Urinary bladder (tissue), 4 donors: ENCODE results near the gene APOH. TPM values are rescaled to one million over a fixed set of nuclear protein-coding genes. Genes with fewer than 3 reads are reported as not detected.

Experiments
- DNase-seq: peaks from one replicate; pipeline ENCODE4 v3.0.0-alpha.2; 2015; ENCODE audit errors: extremely low spot score
- H3K27ac ChIP-seq: one replicate; pipeline ENCODE4 v1.5.1; 2013; ENCODE audit warnings: low read depth, mild to moderate bottlenecking, moderate library complexity
- H3K36me3 ChIP-seq: one replicate; pipeline ENCODE4 v1.6.1; 2013; ENCODE audit warnings: mild to moderate bottlenecking, moderate library complexity; ENCODE audit not compliant: insufficient read depth
- H3K4me1 ChIP-seq: one replicate; pipeline ENCODE4 v1.6.1; 2013; ENCODE audit warnings: mild to moderate bottlenecking, moderate library complexity; ENCODE audit not compliant: insufficient read depth
- H3K4me3 ChIP-seq: one replicate; pipeline ENCODE4 v1.5.1; 2013; ENCODE audit warnings: low read depth, low read length
- WGBS: extraction: QIAGEN DNeasy Blood & Tissue Kit; methylation state at CpG from one replicate; pipeline ENCODE4 v1.1.7; 2013; 5-methylcytosine and 5-hydroxymethylcytosine counted together
- polyA plus RNA-seq: library from polyadenylated mRNA; stranded (reverse); fragments of 200-250 nt; gene quantifications from one replicate; pipeline ENCODE4 v1.2.3, GENCODE V29; 2013
- total RNA-seq: library from RNA; depleted of rRNA; stranded (reverse); fragments of >200 nt; gene quantifications from one replicate; pipeline ENCODE4 v1.2.3, GENCODE V29; 2014
- donor health status: healthy with polysubstance abuse.
- donor health status: healthy.

Gene APOH
- total and polyA plus RNA-seq, 2 donors = 3.3 TPM; not detected in 1

DNA sequence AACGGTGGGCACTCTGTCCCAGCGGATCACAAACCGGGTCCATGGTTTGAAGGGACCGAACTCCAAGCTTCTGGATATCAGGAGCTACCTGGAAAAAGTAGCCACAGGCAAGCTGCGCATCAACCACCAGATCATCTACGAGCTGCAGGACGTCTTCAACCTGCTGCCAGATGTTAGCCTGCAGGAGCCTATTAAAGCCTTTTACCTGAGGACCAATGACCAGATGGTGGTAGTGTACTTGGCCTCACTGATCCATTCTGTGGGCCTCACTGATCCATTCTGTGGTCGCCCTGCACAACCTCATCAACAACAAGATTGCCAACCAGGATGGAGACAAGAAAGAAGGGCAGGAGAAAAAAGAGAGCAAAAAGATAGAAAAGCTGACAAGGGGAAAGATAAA is 31.0 kb downstream of the APOH start:
- DNase-seq = no peak
- H3K36me3 ChIP-seq = no peaks in the 10 kb centered on the region
- H3K4me1 ChIP-seq = no peaks in the 10 kb centered on the region
- H3K4me3 ChIP-seq = no peak overlapping the region
- 97% methylated on average over 8 of the region's 8 CpGs for WGBS
- no peak overlapping the region for H3K27ac ChIP-seq

- no peak overlapping the region for H3K27ac ChIP-seq
- WGBS = 2% methylated on average over 10 of the region's 10 CpGs
- no peaks in the 10 kb centered on the region for H3K36me3 ChIP-seq
- DNase-seq = no peak
- no peaks in the 10 kb centered on the region for H3K4me1 ChIP-seq
- peak overlapping the region; percentile 64 for H3K4me3 ChIP-seq
Observed at GRCh38 chr17:66192378-66192687, 36.9 kb downstream of the APOH start.

- DNase-seq = peak; percentile 43
- peak within 1 kb of the TSS; percentile 64 for H3K4me3 ChIP-seq
- H3K36me3 ChIP-seq = no peaks in the 10 kb centered on the region
- under 1% methylated on average over 83 of the region's 83 CpGs for WGBS
- peak within 1 kb of the TSS; percentile 42 for H3K27ac ChIP-seq
- H3K4me1 ChIP-seq = no peaks in the 10 kb centered on the region
Observed at GRCh38 chr17:66191593-66192377, 37.4 kb downstream of the APOH start, which contains the start of gene CEP112. Gene CEP112 (minus strand): TSS chr17:66192133.

DNA sequence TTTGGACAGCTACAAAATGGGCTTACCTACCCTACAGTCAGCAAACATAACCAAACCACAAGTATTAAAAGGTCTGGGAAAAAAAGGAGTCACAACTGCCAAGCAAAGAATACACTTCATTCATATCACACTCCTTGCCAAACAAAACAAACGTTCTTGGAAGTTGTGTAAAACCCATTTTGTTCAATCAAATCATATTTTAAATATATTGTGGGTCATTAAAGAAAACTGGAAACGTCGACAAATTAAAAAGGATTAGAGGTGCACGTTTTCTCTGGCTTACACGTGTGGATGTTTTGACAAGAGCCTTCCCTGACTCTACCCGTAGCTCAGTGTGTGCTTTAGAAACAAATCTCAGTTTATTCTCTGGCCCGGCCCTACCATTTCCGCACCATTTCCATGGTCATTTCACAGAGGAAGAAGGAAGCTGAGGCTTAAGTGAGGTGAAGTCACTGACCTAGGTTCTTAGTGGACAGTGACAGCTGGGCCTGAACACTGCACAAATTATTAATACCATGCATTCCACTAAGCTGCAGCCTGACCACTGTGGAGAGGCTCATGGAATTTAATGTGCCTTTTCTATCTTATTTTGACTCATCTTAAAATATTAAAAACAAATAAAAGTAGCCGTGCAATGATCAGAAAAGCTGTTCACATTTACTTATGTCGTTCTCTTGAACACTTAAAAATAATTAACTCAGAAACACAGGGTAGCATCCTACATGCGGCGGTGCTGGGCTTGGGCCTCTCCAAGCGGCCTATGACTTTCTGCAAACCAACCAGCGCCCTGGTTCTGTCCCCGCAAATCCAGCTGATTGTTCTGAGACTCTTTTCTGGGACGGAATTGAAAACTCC is 38.2 kb downstream of the APOH start:
- no peak for DNase-seq
- Histone ChIP-seq H3K4me1 (no peaks in the 10 kb centered on the region), H3K36me3 (no peaks in the 10 kb centered on the region), H3K27ac (no peak overlapping the region), H3K4me3 (peak overlapping the region; percentile 64)
- WGBS = 14% methylated on average over 16 of the region's 16 CpGs

DNA sequence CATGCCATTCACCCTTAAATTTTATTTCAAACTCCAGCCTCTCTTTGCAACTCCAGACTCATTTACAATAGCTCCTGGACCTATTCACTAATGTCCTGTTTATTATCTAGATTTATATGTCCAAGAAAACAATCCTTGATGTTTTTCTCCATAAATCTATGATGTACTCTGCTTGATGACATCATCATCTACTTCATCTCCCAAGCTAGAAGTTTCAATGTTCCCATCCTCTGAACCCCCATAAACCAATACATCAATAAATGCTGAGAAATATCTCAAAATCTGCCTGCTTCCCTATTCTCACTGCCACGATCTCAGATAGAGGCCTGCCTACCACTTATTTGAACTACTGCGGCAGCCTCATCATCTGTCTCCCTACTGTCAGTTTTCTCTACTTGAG is 41.5 kb downstream of the APOH start:
- DNase-seq = no peak
- no peak overlapping the region for H3K4me3 ChIP-seq
- H3K4me1 ChIP-seq = no peaks in the 10 kb centered on the region
- WGBS = 90% methylated on average over 2 of the region's 2 CpGs
- no peak overlapping the region for H3K27ac ChIP-seq
- H3K36me3 ChIP-seq = no peaks in the 10 kb centered on the region

DNA sequence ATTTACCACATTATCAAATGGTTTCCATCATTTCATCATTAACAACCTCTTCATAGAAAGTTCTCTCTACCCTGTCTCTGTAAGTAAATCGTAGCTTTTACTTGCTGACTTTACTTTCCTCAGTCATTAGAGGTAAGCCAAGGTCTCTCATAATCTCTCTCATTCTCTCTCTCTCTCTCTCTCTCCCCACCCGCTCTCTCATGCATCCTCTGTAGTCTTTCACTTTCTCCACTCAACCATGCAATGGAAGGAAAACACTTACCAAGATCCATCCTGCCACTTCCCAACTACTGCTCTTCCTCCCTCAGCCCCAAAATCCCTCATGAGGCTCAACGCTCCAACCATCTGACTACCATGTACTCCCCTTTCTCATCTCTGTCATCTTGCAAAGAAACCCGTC is 43.4 kb downstream of the APOH start:
- Histone ChIP-seq H3K4me3 (no peak overlapping the region), H3K4me1 (no peaks in the 10 kb centered on the region), H3K27ac (no peak overlapping the region), H3K36me3 (no peaks in the 10 kb centered on the region)
- no peak for DNase-seq
- 97% methylated on average over 4 of the region's 4 CpGs for WGBS

DNA sequence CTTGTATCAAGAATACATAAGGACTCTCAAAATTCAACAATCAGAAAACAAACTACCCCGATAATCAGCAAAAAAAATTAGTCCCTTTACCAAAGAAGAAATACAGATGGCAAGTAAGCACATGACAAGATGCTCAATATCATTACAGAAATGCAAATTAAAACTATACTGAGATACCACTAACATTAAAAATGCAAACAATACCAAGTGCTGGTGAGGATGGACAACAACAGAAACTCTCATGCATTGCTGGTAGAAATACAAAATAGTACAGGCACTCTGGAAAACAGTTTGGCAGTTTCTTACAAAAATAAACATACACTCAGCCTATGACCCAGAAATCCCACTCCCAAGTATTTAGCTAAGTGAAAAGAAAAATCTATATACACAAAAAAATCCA is 44.8 kb downstream of the APOH start:
- Histone ChIP-seq H3K4me3 (no peak overlapping the region), H3K4me1 (no peaks in the 10 kb centered on the region), H3K27ac (no peak overlapping the region), H3K36me3 (no peaks in the 10 kb centered on the region)
- 99% methylated on average over 1 of the region's 1 CpG for WGBS
- no peak for DNase-seq

- Histone ChIP-seq H3K27ac (no peak overlapping the region), H3K4me1 (no peaks in the 10 kb centered on the region), H3K36me3 (no peaks in the 10 kb centered on the region), H3K4me3 (no peak overlapping the region)
- no peak for DNase-seq
Observed at GRCh38 chr17:66183529-66183928, 45.7 kb downstream of the APOH start.

DNA sequence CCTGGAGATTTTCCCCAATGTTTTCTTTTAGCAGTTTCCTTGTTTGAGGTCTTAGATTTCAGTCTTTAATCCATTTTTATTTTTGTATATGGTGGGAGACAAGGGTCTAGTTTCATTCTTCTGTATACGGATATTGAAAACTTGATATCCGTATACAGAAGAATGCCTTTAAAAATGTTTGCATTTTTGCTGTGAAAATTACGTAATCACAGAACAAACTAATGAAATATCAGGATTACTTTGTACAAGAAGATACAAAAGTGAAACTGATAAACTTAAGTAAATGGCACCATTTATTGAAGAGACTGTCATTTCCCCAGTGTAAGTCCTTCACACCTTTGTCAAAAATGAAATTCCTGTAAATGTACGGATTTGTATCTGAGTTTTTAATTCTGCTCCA is 50.6 kb downstream of the APOH start:
- DNase-seq = no peak
- H3K4me3 ChIP-seq = no peak overlapping the region
- peaks cover 1% of the 10 kb centered on the region for H3K36me3 ChIP-seq
- H3K4me1 ChIP-seq = no peaks in the 10 kb centered on the region
- no peak overlapping the region for H3K27ac ChIP-seq
- 97% methylated on average over 4 of the region's 4 CpGs for WGBS

- H3K27ac ChIP-seq = no peak overlapping the region
- H3K4me1 ChIP-seq = no peaks in the 10 kb centered on the region
- no peak for DNase-seq
- no peak overlapping the region for H3K4me3 ChIP-seq
- peaks cover 1% of the 10 kb centered on the region for H3K36me3 ChIP-seq
Observed at GRCh38 chr17:66177048-66177447, 52.2 kb downstream of the APOH start.

GRCh38 chr17:66175892-66176291 is 53.3 kb downstream of the APOH start:
- 43% methylated on average over 1 of the region's 1 CpG for WGBS
- DNase-seq = no peak
- H3K4me1 ChIP-seq = no peaks in the 10 kb centered on the region
- peaks cover 1% of the 10 kb centered on the region for H3K36me3 ChIP-seq
- no peak overlapping the region for H3K27ac ChIP-seq
- no peak overlapping the region for H3K4me3 ChIP-seq

DNA sequence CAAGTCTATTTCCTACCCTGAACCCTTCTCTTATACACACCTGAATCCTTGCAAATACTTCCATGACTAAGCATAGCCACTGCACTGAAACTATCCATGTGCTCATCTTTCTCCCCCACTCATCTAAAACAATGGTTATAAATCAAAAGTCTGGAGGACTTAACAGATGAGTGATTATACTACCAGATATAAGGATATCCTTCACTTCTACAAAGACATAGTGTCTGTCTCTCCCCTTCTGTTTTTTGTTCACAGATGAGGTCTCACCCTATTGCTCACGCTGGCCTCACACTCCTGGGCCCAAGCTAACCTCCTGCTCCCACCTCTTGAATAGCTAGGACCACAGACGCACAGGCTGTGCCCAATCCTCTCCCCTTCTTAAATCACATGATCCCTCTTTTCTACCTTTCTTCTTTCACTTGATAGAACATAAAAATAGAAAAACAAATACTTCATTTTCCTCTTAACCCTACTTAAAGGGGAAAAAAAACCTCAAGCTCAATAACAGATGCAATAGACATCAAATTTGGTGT is 56.5 kb downstream of the APOH start:
- no peak overlapping the region for H3K4me3 ChIP-seq
- no peak for DNase-seq
- no peaks in the 10 kb centered on the region for H3K4me1 ChIP-seq
- H3K27ac ChIP-seq = no peak overlapping the region
- WGBS = 93% methylated on average over 2 of the region's 2 CpGs
- peaks cover 1% of the 10 kb centered on the region for H3K36me3 ChIP-seq

DNA sequence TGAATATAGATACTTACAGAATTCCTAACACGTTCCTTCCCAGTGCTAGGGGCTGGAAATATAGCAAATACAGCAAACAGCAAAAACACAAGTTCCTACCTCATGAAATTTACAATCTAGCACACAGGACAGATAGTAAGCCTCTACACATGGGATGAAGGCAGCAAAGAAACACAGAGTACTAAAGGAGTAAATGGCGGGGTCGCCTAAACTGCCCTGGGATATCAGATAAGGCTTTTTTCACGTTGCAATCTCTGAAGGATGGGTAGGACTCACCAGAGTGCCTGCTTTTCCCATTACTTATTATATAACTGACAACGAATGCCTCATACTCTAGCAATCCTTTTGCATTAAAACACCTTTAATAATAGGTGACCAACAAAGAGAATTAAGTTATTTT is 57.1 kb downstream of the APOH start:
- Histone ChIP-seq H3K36me3 (peaks cover 1% of the 10 kb centered on the region), H3K4me3 (no peak overlapping the region), H3K27ac (no peak overlapping the region), H3K4me1 (no peaks in the 10 kb centered on the region)
- WGBS = 68% methylated on average over 5 of the region's 5 CpGs
- DNase-seq = no peak

- WGBS = 57% methylated on average over 3 of the region's 3 CpGs
- H3K4me3 ChIP-seq = no peak overlapping the region
- H3K36me3 ChIP-seq = peaks cover under 1% of the 10 kb centered on the region
- no peak overlapping the region for H3K27ac ChIP-seq
- no peaks in the 10 kb centered on the region for H3K4me1 ChIP-seq
- DNase-seq = no peak
Observed at GRCh38 chr17:66171692-66172091, 57.5 kb downstream of the APOH start.
